Measurements from ENCODE around the gene A1CF.

DNA sequence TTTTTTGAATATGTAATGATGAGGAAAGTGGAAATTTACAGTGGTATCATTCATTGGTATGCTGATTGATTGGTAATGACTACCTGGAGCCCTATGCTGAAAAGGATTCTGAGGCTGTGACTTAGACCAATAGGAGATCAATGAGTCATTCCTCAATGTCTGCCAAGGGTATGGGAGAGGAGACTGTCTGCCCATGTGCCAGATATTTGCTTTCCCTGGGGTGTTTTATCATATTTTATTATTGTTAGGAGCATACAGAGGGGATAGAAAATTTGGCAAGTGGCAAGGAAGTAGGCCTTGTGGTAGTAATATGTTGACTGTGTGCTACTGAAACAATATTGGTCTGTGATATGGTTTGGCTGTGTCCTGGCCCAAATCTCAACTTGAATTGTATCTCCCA is 90.9 kb downstream of the A1CF start:
- TF ChIP-seq CTCF (conservative IDR thresholded peaks at IDR 0.05) (no peak), EZH2 (IDR thresholded peaks at IDR 0.05; ENCODE audit: low read depth) (no peak)
